ENCODE measurements around the gene GNG7.

Gene GNG7

GRCh38 chr19:2528675-2529101 is 173.8 kb downstream of the GNG7 start:
- TF ChIP-seq CTCF (IDR thresholded peaks at IDR 0.05; ENCODE audit: low read depth, low read length, missing control alignments): no peak
- no peak overlapping the region for H3K4me3 ChIP-seq (ENCODE audit: low read depth, low read length)
- in situ Hi-C loops (cut with HindIII; ENCODE audit: low sequenced_read_pairs): no loop called here
- no peak for DNase-seq (ENCODE audit: low read depth)

GRCh38 chr19:2527686-2528085 is 174.8 kb downstream of the GNG7 start:
- no peak overlapping the region for H3K4me3 ChIP-seq (ENCODE audit: low read depth, low read length)
- in situ Hi-C loops (cut with HindIII; ENCODE audit: low sequenced_read_pairs): no loop called here
- TF ChIP-seq CTCF (IDR thresholded peaks at IDR 0.05; ENCODE audit: low read depth, low read length, missing control alignments): no peak
- DNase-seq (ENCODE audit: low read depth): no peak

- in situ Hi-C loops (cut with HindIII; ENCODE audit: low sequenced_read_pairs): no loop called here
- no peak for DNase-seq (ENCODE audit: low read depth)
- no peak for TF ChIP-seq CTCF (IDR thresholded peaks at IDR 0.05; ENCODE audit: low read depth, low read length, missing control alignments)
- H3K4me3 ChIP-seq (ENCODE audit: low read depth, low read length): no peak overlapping the region
Observed at GRCh38 chr19:2527171-2527570, 175.3 kb downstream of the GNG7 start.

- peak overlapping the region; percentile 9 for H3K4me3 ChIP-seq (ENCODE audit: low read depth, low read length)
- DNase-seq (ENCODE audit: low read depth): no peak
- in situ Hi-C loops (cut with HindIII; ENCODE audit: low sequenced_read_pairs): no loop called here
- no peak for TF ChIP-seq CTCF (IDR thresholded peaks at IDR 0.05; ENCODE audit: low read depth, low read length, missing control alignments)
Observed at GRCh38 chr19:2524840-2525723, 177.4 kb downstream of the GNG7 start.

- in situ Hi-C loops (cut with HindIII; ENCODE audit: low sequenced_read_pairs): no loop called here
- TF ChIP-seq CTCF (IDR thresholded peaks at IDR 0.05; ENCODE audit: low read depth, low read length, missing control alignments): no peak
- no peak overlapping the region for H3K4me3 ChIP-seq (ENCODE audit: low read depth, low read length)
- DNase-seq (ENCODE audit: low read depth): no peak
Observed at GRCh38 chr19:2524361-2524839, 178.1 kb downstream of the GNG7 start.

- peak; percentile 79 for DNase-seq (ENCODE audit: low read depth)
- H3K4me3 ChIP-seq (ENCODE audit: low read depth, low read length): no peak overlapping the region
- TF ChIP-seq CTCF (IDR thresholded peaks at IDR 0.05; ENCODE audit: low read depth, low read length, missing control alignments): peak; percentile 64
- in situ Hi-C loops (cut with HindIII; ENCODE audit: low sequenced_read_pairs): no loop called here
Observed at GRCh38 chr19:2523630-2524311, 178.7 kb downstream of the GNG7 start.
